Large intestine (tissue), 12 donors: ENCODE measurements around the gene SSX3. TPM values are rescaled to one million over a fixed set of nuclear protein-coding genes. Genes with fewer than 3 reads are reported as not detected.
"Not testable (repeated sequence)": the region's sequence is repeated elsewhere in the genome, so short reads cannot be mapped to it uniquely, and the experiment has no call there.

Source experiments
- DNase-seq, 2 donors: peaks; one replicate each; pipeline versions ENCODE4 v3.0.0 to v3.0.0-alpha.2; 2013
- H3K27ac ChIP-seq: one replicate; pipeline ENCODE4 v1.5.1; 2013; ENCODE audit warnings: low read length
- H3K27me3 ChIP-seq: 2 replicates; pipeline ENCODE4 v1.6.1; 2013; ENCODE audit warnings: low read length; ENCODE audit not compliant: control insufficient read depth, insufficient read depth
- H3K36me3 ChIP-seq: 2 replicates; pipeline ENCODE4 v1.6.1; 2013; ENCODE audit warnings: low read length; ENCODE audit not compliant: control insufficient read depth, insufficient read depth
- H3K4me1 ChIP-seq: one replicate; pipeline ENCODE4 v1.6.1; 2013; ENCODE audit warnings: low read length; ENCODE audit not compliant: control insufficient read depth, insufficient read depth
- H3K4me3 ChIP-seq: one replicate; pipeline ENCODE4 v1.5.1; 2013; ENCODE audit warnings: low read length
- H3K9me3 ChIP-seq: one replicate; pipeline ENCODE4 v1.6.1; 2013; ENCODE audit warnings: mild to moderate bottlenecking, low read depth, low read length, moderate library complexity; ENCODE audit not compliant: control insufficient read depth
- WGBS: methylation state at CpG from one replicate; pipeline ENCODE4 v1.1.5; 2013; ENCODE audit warnings: low lambda C conversion rate; ENCODE audit not compliant: insufficient coverage; 5-methylcytosine and 5-hydroxymethylcytosine counted together
- long read RNA-seq, 11 donors: transcript quantifications; one replicate each; lab custom pipeline, GENCODE V29; 2026
- polyA plus RNA-seq: library from polyadenylated mRNA; unstranded; fragments of 120-200 nt; gene quantifications from one replicate; pipeline ENCODE4 v1.2.1, GENCODE V29; 2013

The SSX3 gene
- polyA plus RNA-seq, result not detected
- long read RNA-seq, donor 1, result 0 reads
- long read RNA-seq, donor 2, result 0 reads
- long read RNA-seq, donor 3, result 0 reads
- long read RNA-seq, donor 4, result 0 reads
- long read RNA-seq, donor 5, result 0 reads
- long read RNA-seq, donor 6, result 0 reads
- long read RNA-seq, donor 7, result 0 reads
- long read RNA-seq, donor 8, result 0 reads
- long read RNA-seq, donor 9, result 0 reads
- long read RNA-seq, donor 10, result 0 reads
- long read RNA-seq, donor 11, result 0 reads

GRCh38 chrX:48356315-48357094 lies at the start of gene SSX3:
Gene SSX3, minus strand, starts transcription at chrX:48356703. Its CDS starts 1,454 bp downstream, at chrX:48355249.
- H3K4me3 ChIP-seq, H3K36me3 ChIP-seq, DNase-seq, H3K4me1 ChIP-seq, H3K27ac ChIP-seq, H3K27me3 ChIP-seq, H3K9me3 ChIP-seq: not testable (repeated sequence)
- no CpG with 5 or more reads among the region's 19 CpGs for WGBS

GRCh38 chrX:48397825-48398224 lies 41.3 kb upstream of the SSX3 start:
- DNase-seq, H3K4me3 ChIP-seq, H3K27me3 ChIP-seq, H3K4me1 ChIP-seq, H3K36me3 ChIP-seq, H3K27ac ChIP-seq, H3K9me3 ChIP-seq: not testable (repeated sequence)
- WGBS, result no CpG with 5 or more reads among the region's 1 CpG

- DNase-seq, H3K27me3 ChIP-seq, H3K4me3 ChIP-seq, H3K4me1 ChIP-seq, H3K9me3 ChIP-seq, H3K36me3 ChIP-seq, H3K27ac ChIP-seq: not testable (repeated sequence)
- WGBS, result no CpG with 5 or more reads among the region's 2 CpGs
Observed at GRCh38 chrX:48396931-48397330, 40.4 kb upstream of the SSX3 start.

GRCh38 chrX:48383239-48383638 lies 26.7 kb upstream of the SSX3 start, which contains the start of gene SSX4:
Gene SSX4, plus strand, starts transcription at chrX:48383539. Its CDS starts 515 bp downstream, at chrX:48384054.
- H3K27ac ChIP-seq, H3K4me3 ChIP-seq: not testable (repeated sequence)

GRCh38 chrX:48370408-48370807 lies 13.9 kb upstream of the SSX3 start:
- H3K4me3 ChIP-seq, H3K36me3 ChIP-seq, DNase-seq, H3K27me3 ChIP-seq, H3K4me1 ChIP-seq, H3K27ac ChIP-seq, H3K9me3 ChIP-seq: not testable (repeated sequence)
- no CpG with 5 or more reads among the region's 8 CpGs for WGBS

More at GRCh38 chrX:48383239-48383638, 26.7 kb upstream of the SSX3 start, which contains the start of gene SSX4:
- not testable (repeated sequence) for H3K9me3 ChIP-seq, H3K36me3 ChIP-seq, DNase-seq, H3K4me1 ChIP-seq, H3K27me3 ChIP-seq
- no CpG with 5 or more reads among the region's 16 CpGs for WGBS

- DNase-seq, H3K27ac ChIP-seq, H3K4me1 ChIP-seq, H3K9me3 ChIP-seq, H3K36me3 ChIP-seq, H3K4me3 ChIP-seq, H3K27me3 ChIP-seq: not testable (repeated sequence)
- WGBS, result no CpG with 5 or more reads among the region's 12 CpGs
Observed at GRCh38 chrX:48367717-48368408, 11.4 kb upstream of the SSX3 start.

GRCh38 chrX:48359281-48359680 lies 2.8 kb upstream of the SSX3 start:
- H3K36me3 ChIP-seq, H3K4me1 ChIP-seq, DNase-seq, H3K27me3 ChIP-seq, H3K9me3 ChIP-seq, H3K4me3 ChIP-seq, H3K27ac ChIP-seq: not testable (repeated sequence)
- WGBS, result no CpG with 5 or more reads among the region's 6 CpGs

GRCh38 chrX:48357681-48358080 lies 1.2 kb upstream of the SSX3 start:
- Histone ChIP-seq H3K27ac (no peak overlapping the region), H3K4me1 (no peaks in the 10 kb centered on the region), H3K4me3 (no peak overlapping the region), H3K9me3 (no peaks in the 10 kb centered on the region), H3K36me3 (no peaks in the 10 kb centered on the region), H3K27me3 (no peaks in the 10 kb centered on the region)
- DNase-seq, result no peak
- no CpG with 5 or more reads among the region's 8 CpGs for WGBS

- not testable (repeated sequence) for H3K27ac ChIP-seq, H3K27me3 ChIP-seq, H3K9me3 ChIP-seq, H3K4me3 ChIP-seq, H3K36me3 ChIP-seq, H3K4me1 ChIP-seq, DNase-seq
- no CpG with 5 or more reads among the region's 8 CpGs for WGBS
Observed at GRCh38 chrX:48346059-48346458, 10.4 kb downstream of the SSX3 start.

- H3K27ac ChIP-seq, H3K27me3 ChIP-seq, H3K9me3 ChIP-seq, DNase-seq, H3K36me3 ChIP-seq, H3K4me1 ChIP-seq, H3K4me3 ChIP-seq: not testable (repeated sequence)
- WGBS, result no CpG with 5 or more reads among the region's 2 CpGs
Observed at GRCh38 chrX:48313996-48314395, 42.5 kb downstream of the SSX3 start.
